ENCODE results near the gene MAN1A2. TPM values are rescaled to one million over a fixed set of nuclear protein-coding genes. Genes with fewer than 3 reads are reported as not detected.

MAN1A2 gene
- polyA plus RNA-seq, 1 experiment = 11.9 TPM

GRCh38 chr1:117540532-117540931, 173.3 kb downstream of the MAN1A2 start:
- no peak for DNase-seq (ENCODE audit: low read depth)
- H3K36me3 ChIP-seq (ENCODE audit: control insufficient read depth, insufficient read depth, low read length) = no peaks in the 10 kb centered on the region
- CTCF ChIA-PET = interaction anchor here (0.7 to 12.5 kb wide), 2 partner anchors 9 to 216 kb away, joined by 3 to 142 read pairs; no protein-coding TSS in a partner anchor

DNA sequence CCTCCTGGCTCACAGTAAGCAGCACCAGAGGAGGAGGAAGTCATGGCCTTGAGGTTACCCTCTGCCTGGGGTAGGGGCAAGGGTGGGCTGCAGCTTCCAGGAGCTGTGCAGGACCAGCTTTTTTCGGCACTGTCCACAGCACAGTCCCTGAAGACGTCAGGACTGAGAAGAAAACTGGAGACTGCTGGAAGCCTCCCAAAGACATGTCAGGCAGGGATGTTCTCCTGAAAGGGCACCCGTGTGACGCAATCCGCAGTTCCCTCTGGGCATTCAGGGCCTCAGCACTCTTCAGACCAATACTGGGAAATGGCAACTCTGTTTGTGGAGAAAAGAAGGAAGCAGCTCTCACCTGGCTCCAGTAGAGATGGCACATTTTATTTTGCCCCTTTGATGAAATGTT, 173.8 kb downstream of the MAN1A2 start:
- ChIA-PET CTCF (interaction anchor here (0.6 to 12.5 kb wide), 2 partner anchors 215 to 249 kb away, joined by 3 to 142 read pairs; no protein-coding TSS in a partner anchor), POLR2A (interaction anchor here (0.6 kb wide), 1 partner anchor 348 kb away, joined by 3 read pairs; no protein-coding TSS in a partner anchor)
- DNase-seq (ENCODE audit: low read depth) = no peak
- Histone ChIP-seq H3K27me3 (ENCODE audit: control insufficient read depth, insufficient read depth, low read length) (no peaks in the 10 kb centered on the region), H3K36me3 (ENCODE audit: control insufficient read depth, insufficient read depth, low read length) (no peaks in the 10 kb centered on the region), H3K4me3 (ENCODE audit: low read depth, low read length) (no peak overlapping the region)
- TF ChIP-seq, protein P1, sequence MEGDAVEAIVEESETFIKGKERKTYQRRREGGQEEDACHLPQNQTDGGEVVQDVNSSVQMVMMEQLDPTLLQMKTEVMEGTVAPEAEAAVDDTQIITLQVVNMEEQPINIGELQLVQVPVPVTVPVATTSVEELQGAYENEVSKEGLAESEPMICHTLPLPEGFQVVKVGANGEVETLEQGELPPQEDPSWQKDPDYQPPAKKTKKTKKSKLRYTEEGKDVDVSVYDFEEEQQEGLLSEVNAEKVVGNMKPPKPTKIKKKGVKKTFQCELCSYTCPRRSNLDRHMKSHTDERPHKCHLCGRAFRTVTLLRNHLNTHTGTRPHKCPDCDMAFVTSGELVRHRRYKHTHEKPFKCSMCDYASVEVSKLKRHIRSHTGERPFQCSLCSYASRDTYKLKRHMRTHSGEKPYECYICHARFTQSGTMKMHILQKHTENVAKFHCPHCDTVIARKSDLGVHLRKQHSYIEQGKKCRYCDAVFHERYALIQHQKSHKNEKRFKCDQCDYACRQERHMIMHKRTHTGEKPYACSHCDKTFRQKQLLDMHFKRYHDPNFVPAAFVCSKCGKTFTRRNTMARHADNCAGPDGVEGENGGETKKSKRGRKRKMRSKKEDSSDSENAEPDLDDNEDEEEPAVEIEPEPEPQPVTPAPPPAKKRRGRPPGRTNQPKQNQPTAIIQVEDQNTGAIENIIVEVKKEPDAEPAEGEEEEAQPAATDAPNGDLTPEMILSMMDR (IDR thresholded peaks at IDR 0.05; ENCODE audit: insufficient read depth, low read depth, low read length) = no peak

More at GRCh38 chr1:117540532-117540931, 173.3 kb downstream of the MAN1A2 start:
- TF ChIP-seq, protein P1 (IDR thresholded peaks at IDR 0.05; ENCODE audit: insufficient read depth, low read depth, low read length) = no peak
- H3K4me3 ChIP-seq (ENCODE audit: low read depth, low read length) = no peak overlapping the region
- no peaks in the 10 kb centered on the region for H3K27me3 ChIP-seq (ENCODE audit: control insufficient read depth, insufficient read depth, low read length)
- POLR2A ChIA-PET = interaction anchor here (0.6 kb wide), 1 partner anchor 348 kb away, joined by 3 read pairs; no protein-coding TSS in a partner anchor

DNA sequence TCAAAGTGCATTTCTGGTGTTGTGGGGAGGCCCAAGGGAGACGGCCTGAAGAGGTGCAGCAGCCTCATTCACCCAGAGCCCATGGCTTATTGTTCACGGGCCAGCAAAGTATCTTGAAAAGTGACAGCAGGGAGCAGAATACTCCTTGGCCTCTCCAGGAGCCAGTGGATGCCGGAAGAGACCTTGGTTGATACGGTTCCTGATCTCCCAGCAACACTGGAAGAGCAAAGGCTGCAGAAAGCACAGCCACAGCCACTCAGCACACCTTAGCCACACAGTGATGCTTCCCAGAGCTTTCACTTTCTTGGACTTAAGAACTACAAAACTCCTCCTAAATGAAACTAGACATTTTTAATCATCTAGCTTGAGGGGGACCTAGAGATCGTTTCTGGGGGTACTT, 174.3 kb downstream of the MAN1A2 start:
- ChIA-PET CTCF (interaction anchor here (0.6 to 12.5 kb wide), 4 partner anchors 9 to 248 kb away, joined by 3 to 142 read pairs (median 5); no protein-coding TSS in a partner anchor), POLR2A (no interaction called here)
- TF ChIP-seq, protein P1 (IDR thresholded peaks at IDR 0.05; ENCODE audit: insufficient read depth, low read depth, low read length) = no peak
- Histone ChIP-seq H3K36me3 (ENCODE audit: control insufficient read depth, insufficient read depth, low read length) (no peaks in the 10 kb centered on the region), H3K27me3 (ENCODE audit: control insufficient read depth, insufficient read depth, low read length) (no peaks in the 10 kb centered on the region), H3K4me3 (ENCODE audit: low read depth, low read length) (no peak overlapping the region)
- no peak for DNase-seq (ENCODE audit: low read depth)

GRCh38 chr1:117544509-117545109, 177.4 kb downstream of the MAN1A2 start:
- no peak overlapping the region for H3K4me3 ChIP-seq (ENCODE audit: low read depth, low read length)
- no peak for DNase-seq (ENCODE audit: low read depth)
- no peaks in the 10 kb centered on the region for H3K27me3 ChIP-seq (ENCODE audit: control insufficient read depth, insufficient read depth, low read length)
- TF ChIP-seq, protein P1 (IDR thresholded peaks at IDR 0.05; ENCODE audit: insufficient read depth, low read depth, low read length) = no peak
- ChIA-PET CTCF (interaction anchor here (0.8 to 1.7 kb wide), 3 partner anchors 9 to 210 kb away, joined by 3 to 12 read pairs (median 5); no protein-coding TSS in a partner anchor), POLR2A (no interaction called here)
- no peaks in the 10 kb centered on the region for H3K36me3 ChIP-seq (ENCODE audit: control insufficient read depth, insufficient read depth, low read length)

GRCh38 chr1:117546467-117546866, 179.2 kb downstream of the MAN1A2 start:
- ChIA-PET POLR2A (no interaction called here), CTCF (interaction anchor here (2.6 kb wide), 1 partner anchor 11 kb away, joined by 10 read pairs; no protein-coding TSS in a partner anchor)
- no peaks in the 10 kb centered on the region for H3K27me3 ChIP-seq (ENCODE audit: control insufficient read depth, insufficient read depth, low read length)
- no peak overlapping the region for H3K4me3 ChIP-seq (ENCODE audit: low read depth, low read length)
- no peak for DNase-seq (ENCODE audit: low read depth)
- H3K36me3 ChIP-seq (ENCODE audit: control insufficient read depth, insufficient read depth, low read length) = no peaks in the 10 kb centered on the region
- TF ChIP-seq, protein P1 (IDR thresholded peaks at IDR 0.05; ENCODE audit: insufficient read depth, low read depth, low read length) = no peak

Measured in BJ (cell line).